ENCODE measurements around the gene PIK3C2B. TPM values are rescaled to one million over a fixed set of nuclear protein-coding genes. Genes with fewer than 3 reads are reported as not detected.

The PIK3C2B gene
- total RNA-seq, 4 donors from 2014 or later: 61.9 to 181 (median 88.8) TPM

DNA sequence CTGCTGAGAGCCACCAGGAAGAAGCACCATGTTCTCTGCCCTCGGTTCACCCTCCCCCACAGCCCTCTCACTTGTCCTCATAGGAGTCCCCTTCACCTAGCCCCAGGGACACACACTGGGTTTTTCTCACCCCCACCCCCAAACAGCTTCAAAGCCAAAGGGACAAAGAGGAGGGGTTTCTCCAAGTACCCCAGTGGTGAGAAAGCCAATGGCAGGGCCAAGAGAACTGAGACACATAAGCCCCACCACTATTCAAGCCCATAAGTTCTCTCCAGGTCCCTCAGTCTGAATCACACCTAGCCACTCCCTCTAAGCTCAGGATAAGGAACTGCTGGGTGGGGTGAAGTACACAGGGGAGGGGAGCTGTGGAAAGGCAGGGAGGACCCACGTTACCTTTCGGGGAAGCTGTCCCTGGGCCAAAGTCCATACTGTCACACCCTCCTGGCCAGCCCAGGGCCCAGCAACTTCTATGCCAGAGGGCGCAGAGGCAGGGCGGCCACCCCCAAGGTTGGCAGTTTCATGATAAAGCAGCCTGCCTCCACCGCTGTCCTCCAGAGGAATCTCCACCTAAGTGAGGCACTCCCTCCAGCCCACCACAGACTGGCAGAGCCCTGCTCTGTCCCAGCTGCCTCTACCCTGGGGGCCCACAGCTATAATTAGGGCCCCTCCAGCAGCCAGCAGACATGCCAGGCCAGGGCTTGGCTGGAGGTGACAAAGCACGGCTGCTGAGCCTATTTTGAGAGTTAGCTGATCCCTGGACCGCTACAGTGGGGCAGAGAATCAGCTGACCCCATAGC lies 43.9 kb downstream of the PIK3C2B start:
- peaks cover 43 to 82% (median 50%) of the 10 kb centered on the region in 4 donors for H3K4me1 ChIP-seq
- H3K36me3 ChIP-seq: peaks cover 0 to 4% (median 1%) of the 10 kb centered on the region in 4 donors
- intact Hi-C loops (cut with DNase I; ENCODE audit: low total_unique reads): no loop called here

DNA sequence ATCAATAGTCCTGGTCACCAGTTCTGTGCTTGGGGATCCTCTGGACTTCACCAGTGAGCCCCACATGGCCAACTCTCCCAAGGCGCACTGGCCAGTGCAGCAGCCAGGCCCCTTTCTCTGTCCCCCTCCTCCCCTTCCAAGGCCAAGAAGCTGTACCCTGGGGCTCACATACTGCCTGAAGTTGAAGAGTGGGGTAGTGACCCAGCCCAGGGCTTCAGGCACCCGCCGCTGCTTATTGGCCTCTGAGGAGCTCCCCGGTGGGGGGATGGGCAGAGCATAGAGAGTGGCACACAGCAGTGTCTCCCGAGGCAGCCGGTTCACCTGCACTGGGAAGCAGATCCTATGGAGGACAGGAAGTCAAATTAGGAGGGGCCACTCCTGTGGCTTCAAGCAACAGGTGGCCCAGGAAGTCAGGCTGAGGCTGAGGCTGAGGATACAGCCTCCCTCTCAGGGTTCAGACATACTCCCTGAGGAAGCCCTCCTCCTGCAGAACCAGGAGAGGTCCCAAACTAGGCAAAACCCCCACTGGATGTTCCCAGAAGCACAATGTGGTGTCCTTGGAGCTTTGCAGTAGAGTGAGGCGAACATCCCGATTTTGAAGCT lies 44.8 kb downstream of the PIK3C2B start:
- H3K36me3 ChIP-seq: peaks cover 0 to 8% (median 0%) of the 10 kb centered on the region in 4 donors
- peak overlapping the region; percentile 88 to 97 (median 90) for H3K27ac ChIP-seq
- in situ Hi-C loops (cut with MboI; ENCODE audit: low pct_ligation_motif_present in 1 of 4, low pct_unique_long_range_greater_than_20kb in 1 of 4, low sequenced_read_pairs in 3 of 4): loop anchor here in 3 of 4 donors (5.0 to 25.0 kb wide), 3 partner anchors 53 to 363 kb away; no protein-coding TSS in a partner anchor
- peaks cover 43 to 82% (median 50%) of the 10 kb centered on the region in 4 donors for H3K4me1 ChIP-seq
- intact Hi-C loops (cut with DNase I; ENCODE audit: low total_unique reads): no loop called here
- H3K27me3 ChIP-seq: no peaks in the 10 kb centered on the region
- WGBS, 2 donors (ENCODE audit: low coverage in 1 of 2): 77 to 83% methylated on average over 1 to 8 of the region's 8 CpGs
- TF ChIP-seq EP300 (IDR thresholded peaks at IDR 0.05; ENCODE audit: low read depth): no peak
- TF ChIP-seq, protein P1, sequence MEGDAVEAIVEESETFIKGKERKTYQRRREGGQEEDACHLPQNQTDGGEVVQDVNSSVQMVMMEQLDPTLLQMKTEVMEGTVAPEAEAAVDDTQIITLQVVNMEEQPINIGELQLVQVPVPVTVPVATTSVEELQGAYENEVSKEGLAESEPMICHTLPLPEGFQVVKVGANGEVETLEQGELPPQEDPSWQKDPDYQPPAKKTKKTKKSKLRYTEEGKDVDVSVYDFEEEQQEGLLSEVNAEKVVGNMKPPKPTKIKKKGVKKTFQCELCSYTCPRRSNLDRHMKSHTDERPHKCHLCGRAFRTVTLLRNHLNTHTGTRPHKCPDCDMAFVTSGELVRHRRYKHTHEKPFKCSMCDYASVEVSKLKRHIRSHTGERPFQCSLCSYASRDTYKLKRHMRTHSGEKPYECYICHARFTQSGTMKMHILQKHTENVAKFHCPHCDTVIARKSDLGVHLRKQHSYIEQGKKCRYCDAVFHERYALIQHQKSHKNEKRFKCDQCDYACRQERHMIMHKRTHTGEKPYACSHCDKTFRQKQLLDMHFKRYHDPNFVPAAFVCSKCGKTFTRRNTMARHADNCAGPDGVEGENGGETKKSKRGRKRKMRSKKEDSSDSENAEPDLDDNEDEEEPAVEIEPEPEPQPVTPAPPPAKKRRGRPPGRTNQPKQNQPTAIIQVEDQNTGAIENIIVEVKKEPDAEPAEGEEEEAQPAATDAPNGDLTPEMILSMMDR (IDR thresholded peaks at IDR 0.05): no peak
- TF ChIP-seq POLR2A (IDR thresholded peaks at IDR 0.05): no peak
- TF ChIP-seq POLR2AphosphoS5 (IDR thresholded peaks at IDR 0.05): no peak
- peak overlapping the region in 1 of 4 donors; percentile 2 for H3K4me3 ChIP-seq
- no peaks in the 10 kb centered on the region for H3K9me3 ChIP-seq
- no peak for DNase-seq

More for the DNA sequence above, 43.9 kb downstream of the PIK3C2B start:
- Histone ChIP-seq H3K9me3 (no peaks in the 10 kb centered on the region), H3K4me3 (peak overlapping the region in 1 of 4 donors; percentile 2), H3K27ac (peak overlapping the region; percentile 88 to 97 (median 90)), H3K27me3 (no peaks in the 10 kb centered on the region)
- peak; percentile 92 for DNase-seq
- TF ChIP-seq POLR2A (IDR thresholded peaks at IDR 0.05) (peak; percentile 86), POLR2AphosphoS5 (IDR thresholded peaks at IDR 0.05) (peak; percentile 55 to 89 (median 89)), EP300 (IDR thresholded peaks at IDR 0.05; ENCODE audit: low read depth) (peak; percentile 79)
- TF ChIP-seq, protein P1 (IDR thresholded peaks at IDR 0.05): peak in 2 of 5 experiments; percentile 40 to 51
- WGBS, 2 donors (ENCODE audit: low coverage in 1 of 2): 13 to 41% methylated on average over 1 to 5 of the region's 8 CpGs
- in situ Hi-C loops (cut with MboI; ENCODE audit: low pct_ligation_motif_present in 1 of 4, low pct_unique_long_range_greater_than_20kb in 1 of 4, low sequenced_read_pairs in 3 of 4): no loop called here

DNA sequence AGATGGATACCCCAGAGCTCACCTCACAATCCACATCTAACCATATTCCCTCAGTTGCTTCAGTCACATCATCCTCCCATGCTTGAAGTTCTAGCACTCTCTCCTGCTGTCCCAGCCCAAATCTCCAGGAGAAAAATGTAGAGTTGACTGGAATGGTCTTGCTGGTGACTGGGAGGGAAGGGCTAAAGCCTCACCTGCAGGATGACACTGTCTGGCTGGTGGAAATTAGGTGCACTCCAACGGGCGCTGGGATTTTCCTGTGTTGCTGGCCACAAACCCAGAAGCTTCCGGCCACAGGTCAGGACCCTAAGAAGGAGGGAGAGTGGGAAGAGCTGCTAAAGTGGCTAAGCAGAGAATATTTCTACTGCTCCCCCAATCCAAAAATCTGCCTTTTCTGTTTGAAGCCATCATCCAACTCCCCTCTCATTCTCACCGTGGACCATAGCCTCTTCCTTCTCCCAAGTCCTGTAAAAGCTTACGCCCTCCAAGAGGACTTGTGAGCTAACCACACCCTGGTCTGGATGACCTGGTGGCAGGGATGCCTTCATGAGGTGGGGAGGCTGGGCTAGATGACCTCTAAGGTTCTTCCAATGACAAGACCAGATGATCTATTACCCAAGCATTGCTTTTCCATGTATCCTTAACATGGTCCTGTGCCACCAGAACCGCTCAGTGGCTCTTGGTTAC lies 45.5 kb downstream of the PIK3C2B start:
- TF ChIP-seq, protein P1 (IDR thresholded peaks at IDR 0.05): no peak
- TF ChIP-seq POLR2AphosphoS5 (IDR thresholded peaks at IDR 0.05): peak in 1 of 3 donors; percentile 2
- peaks cover 43 to 80% (median 50%) of the 10 kb centered on the region in 4 donors for H3K4me1 ChIP-seq
- H3K4me3 ChIP-seq: no peak overlapping the region
- H3K9me3 ChIP-seq: no peaks in the 10 kb centered on the region
- no peaks in the 10 kb centered on the region for H3K27me3 ChIP-seq
- intact Hi-C loops (cut with DNase I; ENCODE audit: low total_unique reads): no loop called here
- in situ Hi-C loops (cut with MboI; ENCODE audit: low pct_ligation_motif_present in 1 of 4, low pct_unique_long_range_greater_than_20kb in 1 of 4, low sequenced_read_pairs in 3 of 4): loop anchor here in 3 of 4 donors (5.0 to 25.0 kb wide), 3 partner anchors 53 to 363 kb away; no protein-coding TSS in a partner anchor
- no peak for DNase-seq
- H3K27ac ChIP-seq: peak overlapping the region; percentile 88 to 97 (median 90)
- 60 to 75% methylated on average over 3 to 6 of the region's 6 CpGs for WGBS, 2 donors (ENCODE audit: low coverage in 1 of 2)
- peaks cover 0 to 8% (median 0%) of the 10 kb centered on the region in 4 donors for H3K36me3 ChIP-seq

Measured in transverse colon (tissue), 4 donors.